ENCODE measurements around the gene DPEP1.

The DPEP1 gene

DNA sequence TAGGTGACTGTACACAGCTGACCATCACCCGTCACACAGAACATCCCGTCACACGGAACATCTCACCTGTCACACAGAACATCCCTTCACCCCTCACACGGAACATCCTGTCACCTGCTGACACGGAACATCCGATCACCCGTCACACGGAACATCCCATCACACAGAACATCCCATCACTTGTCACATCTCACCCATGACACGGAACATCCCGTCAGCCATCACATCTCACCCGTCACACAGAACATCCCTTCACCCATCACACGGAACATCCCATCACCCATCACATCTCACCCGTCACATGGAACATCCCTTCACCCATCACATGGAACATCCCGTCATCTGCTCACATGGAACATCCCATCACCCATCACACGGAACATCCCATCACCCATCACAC is 34.1 kb upstream of the DPEP1 start:
- Histone ChIP-seq H3K9ac (ENCODE audit: low read depth, low read length, poor library complexity, severe bottlenecking) (no peak overlapping the region), H3F3A (ENCODE audit: low read depth) (no peaks in the 10 kb centered on the region), H3K4me2 (ENCODE audit: low read depth, low read length, poor library complexity, severe bottlenecking) (no peak overlapping the region), H3K9me3 (ENCODE audit: insufficient read depth, low read depth, low read length) (no peaks in the 10 kb centered on the region), H3K9me2 (replicated peaks; ENCODE audit: low read depth, low read length) (no peaks in the 10 kb centered on the region), H3K4me3 (ENCODE audit: low read length, poor library complexity, severe bottlenecking) (no peak overlapping the region), H3K36me3 (ENCODE audit: insufficient read depth, low read length) (no peaks in the 10 kb centered on the region), H4K20me1 (ENCODE audit: insufficient read depth, low read length, poor library complexity, severe bottlenecking) (no peaks in the 10 kb centered on the region), H3K4me1 (ENCODE audit: insufficient read depth, low read length, poor library complexity, severe bottlenecking) (no peaks in the 10 kb centered on the region), H3K79me2 (ENCODE audit: insufficient read depth, low read length) (no peaks in the 10 kb centered on the region), H3K27me3 (ENCODE audit: insufficient read depth, low read length, poor library complexity, severe bottlenecking) (no peaks in the 10 kb centered on the region), H2AFZ (ENCODE audit: low read length) (no peak overlapping the region)
- no peak for TF ChIP-seq EZH2phosphoT487 (IDR thresholded peaks at IDR 0.05; ENCODE audit: borderline replicate concordance)
- TF ChIP-seq, protein P1, sequence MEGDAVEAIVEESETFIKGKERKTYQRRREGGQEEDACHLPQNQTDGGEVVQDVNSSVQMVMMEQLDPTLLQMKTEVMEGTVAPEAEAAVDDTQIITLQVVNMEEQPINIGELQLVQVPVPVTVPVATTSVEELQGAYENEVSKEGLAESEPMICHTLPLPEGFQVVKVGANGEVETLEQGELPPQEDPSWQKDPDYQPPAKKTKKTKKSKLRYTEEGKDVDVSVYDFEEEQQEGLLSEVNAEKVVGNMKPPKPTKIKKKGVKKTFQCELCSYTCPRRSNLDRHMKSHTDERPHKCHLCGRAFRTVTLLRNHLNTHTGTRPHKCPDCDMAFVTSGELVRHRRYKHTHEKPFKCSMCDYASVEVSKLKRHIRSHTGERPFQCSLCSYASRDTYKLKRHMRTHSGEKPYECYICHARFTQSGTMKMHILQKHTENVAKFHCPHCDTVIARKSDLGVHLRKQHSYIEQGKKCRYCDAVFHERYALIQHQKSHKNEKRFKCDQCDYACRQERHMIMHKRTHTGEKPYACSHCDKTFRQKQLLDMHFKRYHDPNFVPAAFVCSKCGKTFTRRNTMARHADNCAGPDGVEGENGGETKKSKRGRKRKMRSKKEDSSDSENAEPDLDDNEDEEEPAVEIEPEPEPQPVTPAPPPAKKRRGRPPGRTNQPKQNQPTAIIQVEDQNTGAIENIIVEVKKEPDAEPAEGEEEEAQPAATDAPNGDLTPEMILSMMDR (conservative IDR thresholded peaks at IDR 0.05; ENCODE audit: low read length), result no peak

DNA sequence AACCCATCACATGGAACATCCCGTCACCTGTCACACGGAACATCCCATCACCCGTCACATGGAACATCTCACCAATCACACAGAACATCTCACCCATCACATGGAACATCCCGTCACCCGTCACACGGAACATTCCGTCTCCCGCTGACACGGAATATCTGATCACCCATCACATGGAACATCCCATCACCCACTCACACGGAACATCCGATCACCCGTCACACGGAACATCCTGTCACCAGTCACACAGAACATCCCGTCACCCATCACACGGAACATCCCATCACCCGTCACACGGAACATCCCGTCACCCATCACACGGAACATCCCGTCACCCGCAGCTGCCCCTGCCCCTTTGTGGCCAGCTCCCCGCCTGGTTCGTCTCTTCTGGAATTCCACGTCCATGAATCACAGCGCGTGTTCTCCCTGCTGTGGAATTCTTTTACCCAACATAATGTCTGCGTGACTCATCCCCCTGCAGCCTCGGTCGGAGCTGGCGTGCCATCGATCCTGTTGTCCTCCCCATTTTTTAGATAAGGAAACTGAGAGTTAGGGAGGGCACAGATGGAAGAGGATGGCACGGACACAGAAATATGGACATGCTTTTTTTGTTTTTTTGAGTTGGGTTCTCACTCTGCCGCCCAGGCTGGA is 32.3 kb upstream of the DPEP1 start:
- no peak overlapping the region for H3K4me2 ChIP-seq (ENCODE audit: low read depth, low read length, poor library complexity, severe bottlenecking)
- H3K79me2 ChIP-seq (ENCODE audit: insufficient read depth, low read length), result no peaks in the 10 kb centered on the region
- H3K9me2 ChIP-seq (replicated peaks; ENCODE audit: low read depth, low read length), result no peaks in the 10 kb centered on the region

DNA sequence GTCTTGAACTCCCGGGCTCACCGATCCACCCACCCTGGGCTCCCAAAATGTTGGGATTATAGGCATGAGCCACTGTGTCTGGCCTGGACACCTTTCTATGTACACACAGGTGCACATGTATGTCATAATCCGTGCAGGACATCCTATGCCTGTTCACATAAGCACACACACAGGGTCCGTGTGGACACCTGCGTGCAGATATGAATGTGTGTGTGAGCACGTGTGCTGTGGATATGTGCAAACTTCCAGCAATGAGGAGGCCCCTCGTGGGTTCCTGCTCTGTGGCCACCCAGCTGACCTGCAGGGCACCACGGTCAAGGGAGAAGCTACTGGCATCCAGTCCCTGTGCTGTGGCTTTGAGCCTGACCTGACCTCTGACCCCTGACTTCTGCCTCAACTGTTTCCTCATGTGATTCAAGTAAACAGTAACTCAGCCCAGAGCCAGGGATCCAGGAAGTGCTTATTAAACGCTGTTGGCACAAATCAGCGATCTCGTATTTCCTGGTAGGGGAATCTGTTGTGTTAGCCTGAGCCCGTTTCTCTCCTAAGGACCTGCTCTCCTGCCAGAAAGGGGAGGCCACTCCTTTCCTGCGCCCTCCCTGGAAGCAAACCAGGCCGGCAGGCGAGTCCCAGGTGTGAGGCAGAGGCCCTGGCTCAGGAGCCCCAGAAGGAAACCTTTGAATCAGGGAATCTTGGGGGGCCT is 31.4 kb upstream of the DPEP1 start:
- H3K4me2 ChIP-seq (ENCODE audit: low read depth, low read length, poor library complexity, severe bottlenecking), result no peak overlapping the region
- no peaks in the 10 kb centered on the region for H3F3A ChIP-seq (ENCODE audit: low read depth)
- H2AFZ ChIP-seq (ENCODE audit: low read length), result no peak overlapping the region

More for the DNA sequence above, 32.3 kb upstream of the DPEP1 start:
- Histone ChIP-seq H2AFZ (ENCODE audit: low read length) (no peak overlapping the region), H3K9me3 (ENCODE audit: insufficient read depth, low read depth, low read length) (no peaks in the 10 kb centered on the region), H3K36me3 (ENCODE audit: insufficient read depth, low read length) (no peaks in the 10 kb centered on the region), H3K27me3 (ENCODE audit: insufficient read depth, low read length, poor library complexity, severe bottlenecking) (no peaks in the 10 kb centered on the region), H3K9ac (ENCODE audit: low read depth, low read length, poor library complexity, severe bottlenecking) (no peak overlapping the region), H3K4me1 (ENCODE audit: insufficient read depth, low read length, poor library complexity, severe bottlenecking) (no peaks in the 10 kb centered on the region), H3K4me3 (ENCODE audit: low read length, poor library complexity, severe bottlenecking) (no peak overlapping the region), H3F3A (ENCODE audit: low read depth) (no peaks in the 10 kb centered on the region), H4K20me1 (ENCODE audit: insufficient read depth, low read length, poor library complexity, severe bottlenecking) (no peaks in the 10 kb centered on the region)
- no peak for TF ChIP-seq EZH2phosphoT487 (IDR thresholded peaks at IDR 0.05; ENCODE audit: borderline replicate concordance)
- TF ChIP-seq, protein P1 (conservative IDR thresholded peaks at IDR 0.05; ENCODE audit: low read length), result no peak

More for the DNA sequence above, 31.4 kb upstream of the DPEP1 start:
- Histone ChIP-seq H3K36me3 (ENCODE audit: insufficient read depth, low read length) (no peaks in the 10 kb centered on the region), H3K9me3 (ENCODE audit: insufficient read depth, low read depth, low read length) (no peaks in the 10 kb centered on the region), H3K9me2 (replicated peaks; ENCODE audit: low read depth, low read length) (no peaks in the 10 kb centered on the region), H3K4me1 (ENCODE audit: insufficient read depth, low read length, poor library complexity, severe bottlenecking) (no peaks in the 10 kb centered on the region), H3K27me3 (ENCODE audit: insufficient read depth, low read length, poor library complexity, severe bottlenecking) (no peaks in the 10 kb centered on the region), H4K20me1 (ENCODE audit: insufficient read depth, low read length, poor library complexity, severe bottlenecking) (no peaks in the 10 kb centered on the region), H3K9ac (ENCODE audit: low read depth, low read length, poor library complexity, severe bottlenecking) (no peak overlapping the region), H3K79me2 (ENCODE audit: insufficient read depth, low read length) (no peaks in the 10 kb centered on the region), H3K4me3 (ENCODE audit: low read length, poor library complexity, severe bottlenecking) (no peak overlapping the region)
- no peak for TF ChIP-seq EZH2phosphoT487 (IDR thresholded peaks at IDR 0.05; ENCODE audit: borderline replicate concordance)
- TF ChIP-seq, protein P1 (conservative IDR thresholded peaks at IDR 0.05; ENCODE audit: low read length), result no peak
